ENCODE results near the gene KAZALD1. TPM values are rescaled to one million over a fixed set of nuclear protein-coding genes. Genes with fewer than 3 reads are reported as not detected.

The KAZALD1 gene
- total RNA-seq, 6 experiments from 2014 or later, result 14.5 to 21.1 (median 19.9) TPM

DNA sequence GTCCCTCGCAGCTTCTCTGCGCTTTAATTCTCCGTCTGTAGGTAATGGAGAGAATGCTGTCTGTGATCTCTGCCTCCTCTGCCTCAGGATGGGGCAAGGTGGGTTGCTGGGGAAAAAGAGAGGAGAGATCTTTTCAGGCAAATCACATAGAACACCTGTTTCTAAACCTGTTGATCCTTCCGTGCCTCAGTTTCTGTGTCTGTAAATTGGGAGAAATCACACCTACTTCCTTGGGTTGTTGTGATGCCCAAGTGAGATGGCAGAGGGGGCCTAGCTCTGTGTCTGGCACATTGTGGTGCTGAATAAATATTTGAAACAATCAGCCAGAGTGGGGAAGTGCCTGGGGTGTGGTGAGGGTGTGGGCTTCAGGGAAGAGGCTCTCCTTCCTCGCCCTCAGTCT is 28.8 kb downstream of the KAZALD1 start:
- no peak overlapping the region for H3K27ac Mint-ChIP-seq
- DNase-seq, result no peak
- no peak overlapping the region for H3K4me3 Mint-ChIP-seq
- H3K36me3 Mint-ChIP-seq (ENCODE audit: low read depth), result no peaks in the 10 kb centered on the region
- peaks cover 21% of the 10 kb centered on the region for H3K4me1 Mint-ChIP-seq (ENCODE audit: low read depth)
- no peak for TF ChIP-seq CTCF (IDR thresholded peaks at IDR 0.05)
- H3K9me3 Mint-ChIP-seq, result no peaks in the 10 kb centered on the region
- H3K27me3 Mint-ChIP-seq (ENCODE audit: insufficient read depth), result peaks cover 54% of the 10 kb centered on the region

DNA sequence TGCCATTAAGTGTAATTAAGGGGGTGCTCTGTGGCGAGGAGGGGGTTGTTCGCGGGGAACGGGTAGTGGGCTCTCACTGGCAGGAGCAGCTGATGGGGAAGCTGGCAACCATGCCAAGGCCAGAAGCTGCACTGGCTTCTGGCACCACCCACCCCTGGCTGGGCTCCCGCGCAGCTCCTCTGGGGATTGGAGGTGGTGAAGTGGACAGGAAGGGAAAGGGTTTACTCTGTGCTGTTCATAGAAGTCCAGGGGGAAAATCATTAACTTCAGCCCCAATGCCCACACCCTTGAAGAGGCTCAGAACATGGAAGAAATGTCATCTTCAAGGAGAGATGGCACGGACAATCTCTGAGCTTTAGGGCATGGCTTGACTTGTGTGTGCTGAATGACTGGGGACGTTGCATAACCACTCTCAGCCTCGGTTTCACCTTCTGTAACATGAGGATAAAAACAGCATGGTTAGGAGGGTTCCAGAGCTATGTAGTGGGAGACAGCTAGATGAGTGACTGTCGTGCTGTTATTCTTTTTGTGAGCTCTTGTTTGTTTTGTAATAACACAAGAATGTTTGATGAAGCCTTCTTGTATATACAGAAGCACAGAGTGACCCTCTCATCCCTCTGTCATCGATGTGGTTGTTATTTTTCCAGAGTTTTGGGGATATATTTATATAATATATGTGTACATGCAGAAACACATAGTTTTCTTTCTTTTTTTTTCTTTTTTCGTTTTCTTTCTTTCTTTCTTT is 29.9 kb downstream of the KAZALD1 start:
- no peak overlapping the region; the same call in 1 of the 2 replicates for H3K4me3 Mint-ChIP-seq
- H3K36me3 Mint-ChIP-seq (ENCODE audit: low read depth), result no peaks in the 10 kb centered on the region
- DNase-seq, result no peak
- no peaks in the 10 kb centered on the region for H3K9me3 Mint-ChIP-seq
- H3K4me1 Mint-ChIP-seq (ENCODE audit: low read depth), result peaks cover 21% of the 10 kb centered on the region
- H3K27ac Mint-ChIP-seq, result no peak overlapping the region
- H3K27me3 Mint-ChIP-seq (ENCODE audit: insufficient read depth), result peaks cover 49% of the 10 kb centered on the region
- TF ChIP-seq CTCF (IDR thresholded peaks at IDR 0.05), result no peak

DNA sequence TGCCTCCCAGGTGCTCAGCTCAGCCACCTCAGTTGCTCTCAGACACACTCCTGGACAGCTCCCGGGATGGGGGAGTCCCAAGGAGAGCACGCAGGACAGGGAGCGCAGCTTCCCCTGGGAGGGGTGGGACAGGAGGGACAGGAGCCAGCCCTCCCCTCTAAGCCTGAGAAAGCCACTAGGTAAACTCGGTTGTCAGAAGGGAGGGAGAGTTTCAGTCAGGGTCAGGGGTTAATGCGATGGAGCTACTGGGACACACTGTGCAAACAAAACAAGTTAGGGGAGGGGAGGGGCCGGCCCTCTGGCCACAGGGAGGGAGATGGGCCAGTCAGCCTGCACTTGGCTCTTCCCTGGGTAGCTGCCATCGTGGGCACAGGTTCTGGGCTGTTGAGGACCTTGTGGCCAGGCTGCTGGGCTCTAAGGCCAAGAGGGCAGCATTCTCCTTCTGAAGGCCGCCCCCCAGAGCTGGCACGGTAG is 31.1 kb downstream of the KAZALD1 start:
- no peak for TF ChIP-seq CTCF (IDR thresholded peaks at IDR 0.05)
- Mint-ChIP-seq H3K9me3 (no peaks in the 10 kb centered on the region), H3K4me3 (no peak overlapping the region), H3K36me3 (ENCODE audit: low read depth) (no peaks in the 10 kb centered on the region), H3K4me1 (ENCODE audit: low read depth) (peaks cover 21% of the 10 kb centered on the region), H3K27me3 (ENCODE audit: insufficient read depth) (peaks cover 45% of the 10 kb centered on the region), H3K27ac (no peak overlapping the region)
- no peak for DNase-seq

- Mint-ChIP-seq H3K36me3 (ENCODE audit: low read depth) (no peaks in the 10 kb centered on the region), H3K4me3 (no peak overlapping the region), H3K9me3 (no peaks in the 10 kb centered on the region), H3K4me1 (ENCODE audit: low read depth) (peaks cover 21% of the 10 kb centered on the region), H3K27me3 (ENCODE audit: insufficient read depth) (peaks cover 41% of the 10 kb centered on the region), H3K27ac (no peak overlapping the region)
- DNase-seq, result no peak
- no peak for TF ChIP-seq CTCF (IDR thresholded peaks at IDR 0.05)
Measured at GRCh38 chr10:101094121-101094879, 32.5 kb downstream of the KAZALD1 start.

DNA sequence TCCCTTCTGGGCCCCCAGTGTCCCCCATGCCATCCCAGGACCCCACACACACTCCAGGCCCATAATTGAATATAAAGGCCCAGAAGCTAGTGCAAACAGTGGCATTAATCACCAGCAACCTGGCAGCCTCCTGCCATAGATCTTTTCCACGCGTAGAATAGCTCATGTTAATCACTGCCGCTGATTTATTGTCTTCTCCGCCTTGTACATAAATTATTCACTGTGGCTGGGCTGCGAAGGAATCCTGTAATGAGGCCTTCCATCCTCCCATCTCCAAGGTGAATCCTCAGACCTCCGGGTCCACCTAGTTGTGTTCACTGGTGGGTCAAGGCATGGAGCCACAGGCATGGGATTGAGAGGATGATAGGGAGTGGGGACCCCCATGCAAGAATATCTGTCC is 33.2 kb downstream of the KAZALD1 start:
- Mint-ChIP-seq H3K27me3 (ENCODE audit: insufficient read depth) (peaks cover 46% of the 10 kb centered on the region), H3K27ac (no peak overlapping the region), H3K4me1 (ENCODE audit: low read depth) (peaks cover 21% of the 10 kb centered on the region), H3K4me3 (no peak overlapping the region), H3K36me3 (ENCODE audit: low read depth) (no peaks in the 10 kb centered on the region), H3K9me3 (no peaks in the 10 kb centered on the region)
- no peak for TF ChIP-seq CTCF (IDR thresholded peaks at IDR 0.05)
- no peak for DNase-seq
